Tibial artery (tissue), 4 donors: ENCODE results near the gene UGGT1.

ENCODE experiments used
- DNase-seq, 2 donors: peaks; one replicate each; pipeline ENCODE4 v3.0.0-alpha.2; 2019
- H3K27ac ChIP-seq, 2 donors: fragments of 200-600 bp; sonication (generic) in 1 of 2; 1 replicate in 1 of 2; 2 replicates in 1 of 2; pipeline ENCODE4 v1.5.1; 2018 to 2019; ENCODE audit warnings: mild to moderate bottlenecking in 1 of 2
- H3K27me3 ChIP-seq, 2 donors: fragments of 200-600 bp; sonication (generic) in 1 of 2; one replicate each; pipeline versions ENCODE4 v1.5.1 to v1.6.0; 2016 to 2019
- H3K36me3 ChIP-seq, 3 donors: fragments of 200-600 bp; sonication (generic) in 2 of 3; one replicate each; pipeline ENCODE4 v1.5.1; 2016 to 2019; ENCODE audit warnings: mild to moderate bottlenecking in 2 of 3
- H3K4me1 ChIP-seq, 4 donors: fragments of 200-600 bp; sonication (generic) in 2 of 4; 1 replicate in 3 of 4; 2 replicates in 1 of 4; pipeline ENCODE4 v1.5.1; 2016 to 2019
- H3K4me3 ChIP-seq, 2 donors: fragments of 200-600 bp; sonication (generic) in 1 of 2; 1 replicate in 1 of 2; 2 replicates in 1 of 2; pipeline ENCODE4 v1.5.1; 2018 to 2019; ENCODE audit warnings: mild to moderate bottlenecking in 2 of 2
- H3K9me3 ChIP-seq, 3 donors: fragments of 200-600 bp; sonication (generic) in 1 of 3; one replicate each; pipeline ENCODE4 v1.5.1; 2016 to 2019
- intact Hi-C: fragments of 100-400 bp; cut with DNase I; formaldehyde crosslinking; loops from one replicate; pipeline ENCODE4 v1.15.0; 2023; ENCODE audit warnings: low total_unique reads
- TF ChIP-seq, protein P1 (sequence below), 2 experiments: fragments of 200-600 bp in 1 of 2; fragments of 450-650 bp in 1 of 2; IDR thresholded peaks; one replicate each; pipeline ENCODE4 v1.5.1; 2017 to 2019; ENCODE audit warnings: antibody characterized with exemption in 2 of 2, mild to moderate bottlenecking in 1 of 2, moderate library complexity in 1 of 2

Gene UGGT1

DNA sequence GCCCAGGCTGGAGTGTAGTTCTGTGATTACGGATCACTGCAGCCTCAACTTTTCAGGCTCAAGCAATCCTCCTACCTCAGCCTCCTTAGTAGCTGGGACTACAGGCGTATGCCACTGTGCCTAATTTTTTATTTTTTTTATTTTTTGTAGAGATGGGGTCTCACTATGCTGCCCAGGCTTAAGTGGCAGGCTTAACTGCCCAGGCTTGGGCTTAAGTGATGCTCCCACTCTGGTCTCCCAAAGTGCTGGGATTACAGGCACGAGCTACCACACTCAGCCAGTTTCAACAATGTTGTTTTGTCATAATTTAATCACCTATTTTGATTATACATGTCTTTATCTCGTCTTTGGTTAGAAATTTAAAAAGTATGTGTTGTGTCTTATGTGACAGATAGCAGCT lies 18.2 kb downstream of the UGGT1 start:
- H3K36me3 ChIP-seq, result peaks cover 27 to 57% (median 35%) of the 10 kb centered on the region in 3 donors
- H3K27me3 ChIP-seq, result no peaks in the 10 kb centered on the region
- no peaks in the 10 kb centered on the region for H3K4me1 ChIP-seq
- no peaks in the 10 kb centered on the region for H3K9me3 ChIP-seq
- no peak overlapping the region for H3K4me3 ChIP-seq
- H3K27ac ChIP-seq, result no peak overlapping the region
- intact Hi-C loops, result no loop called here
- TF ChIP-seq, protein P1, sequence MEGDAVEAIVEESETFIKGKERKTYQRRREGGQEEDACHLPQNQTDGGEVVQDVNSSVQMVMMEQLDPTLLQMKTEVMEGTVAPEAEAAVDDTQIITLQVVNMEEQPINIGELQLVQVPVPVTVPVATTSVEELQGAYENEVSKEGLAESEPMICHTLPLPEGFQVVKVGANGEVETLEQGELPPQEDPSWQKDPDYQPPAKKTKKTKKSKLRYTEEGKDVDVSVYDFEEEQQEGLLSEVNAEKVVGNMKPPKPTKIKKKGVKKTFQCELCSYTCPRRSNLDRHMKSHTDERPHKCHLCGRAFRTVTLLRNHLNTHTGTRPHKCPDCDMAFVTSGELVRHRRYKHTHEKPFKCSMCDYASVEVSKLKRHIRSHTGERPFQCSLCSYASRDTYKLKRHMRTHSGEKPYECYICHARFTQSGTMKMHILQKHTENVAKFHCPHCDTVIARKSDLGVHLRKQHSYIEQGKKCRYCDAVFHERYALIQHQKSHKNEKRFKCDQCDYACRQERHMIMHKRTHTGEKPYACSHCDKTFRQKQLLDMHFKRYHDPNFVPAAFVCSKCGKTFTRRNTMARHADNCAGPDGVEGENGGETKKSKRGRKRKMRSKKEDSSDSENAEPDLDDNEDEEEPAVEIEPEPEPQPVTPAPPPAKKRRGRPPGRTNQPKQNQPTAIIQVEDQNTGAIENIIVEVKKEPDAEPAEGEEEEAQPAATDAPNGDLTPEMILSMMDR (IDR thresholded peaks at IDR 0.05), result no peak
- no peak for DNase-seq

DNA sequence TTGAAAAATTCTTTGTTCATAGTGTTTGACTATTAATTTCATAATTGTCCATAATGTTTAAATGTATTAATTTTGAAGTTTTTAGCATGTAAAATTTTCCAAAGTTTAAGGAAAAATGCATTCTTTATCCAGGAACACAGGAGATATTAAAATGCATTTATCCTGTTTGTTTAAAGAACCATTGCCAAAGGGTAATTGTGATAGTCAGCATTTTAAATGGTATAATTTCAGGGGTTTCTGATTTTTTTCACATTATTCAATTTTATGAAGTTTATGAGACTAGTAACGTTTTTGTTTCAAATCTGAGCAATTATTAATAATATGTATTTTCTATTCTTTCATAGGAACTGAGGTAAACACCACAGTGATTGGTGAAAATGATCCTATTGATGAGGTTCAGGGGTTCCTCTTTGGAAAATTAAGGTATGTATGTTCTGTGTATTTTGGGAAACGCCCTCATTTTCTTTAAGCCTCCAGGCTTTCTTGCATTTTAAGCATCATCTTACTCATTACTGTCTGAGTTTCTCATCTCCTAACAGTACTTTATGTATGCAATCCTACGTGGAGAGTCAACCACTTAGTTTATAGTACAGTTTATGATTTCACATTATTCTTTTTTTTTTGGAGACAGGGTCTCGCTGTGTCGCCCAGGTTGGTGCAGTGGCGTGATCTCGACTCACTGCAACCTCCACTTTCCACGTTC lies 25.1 kb downstream of the UGGT1 start:
- intact Hi-C loops, result no loop called here
- Histone ChIP-seq H3K9me3 (no peaks in the 10 kb centered on the region), H3K4me1 (no peaks in the 10 kb centered on the region), H3K4me3 (no peak overlapping the region), H3K36me3 (peaks cover 65 to 78% (median 68%) of the 10 kb centered on the region in 3 donors), H3K27ac (no peak overlapping the region), H3K27me3 (no peaks in the 10 kb centered on the region)
- TF ChIP-seq, protein P1 (IDR thresholded peaks at IDR 0.05), result no peak
- no peak for DNase-seq

DNA sequence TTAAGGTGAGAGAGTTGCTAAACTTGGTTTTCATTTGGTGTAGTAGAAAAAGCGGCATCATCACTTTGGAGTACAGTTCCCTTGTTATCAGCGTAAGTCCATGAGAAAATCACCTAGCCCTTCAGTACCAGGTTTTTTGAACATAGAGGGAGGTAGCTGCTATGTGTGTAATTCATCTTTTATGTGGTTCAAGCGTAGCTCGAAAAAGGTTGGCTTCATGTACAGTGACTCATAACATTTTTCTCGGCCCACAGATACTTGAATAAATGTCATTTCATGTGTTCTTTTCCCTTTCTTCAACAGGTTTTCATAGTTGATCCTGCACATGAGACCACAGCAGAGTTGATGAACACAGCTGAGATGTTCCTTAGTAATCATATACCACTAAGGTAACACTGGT lies 43.6 kb downstream of the UGGT1 start:
- no peaks in the 10 kb centered on the region for H3K9me3 ChIP-seq
- H3K4me3 ChIP-seq, result no peak overlapping the region
- H3K27me3 ChIP-seq, result no peaks in the 10 kb centered on the region
- TF ChIP-seq, protein P1 (IDR thresholded peaks at IDR 0.05), result no peak
- DNase-seq, result no peak
- intact Hi-C loops, result no loop called here
- H3K36me3 ChIP-seq, result peaks cover 80 to 89% (median 86%) of the 10 kb centered on the region in 3 donors
- no peaks in the 10 kb centered on the region for H3K4me1 ChIP-seq
- no peak overlapping the region for H3K27ac ChIP-seq

DNA sequence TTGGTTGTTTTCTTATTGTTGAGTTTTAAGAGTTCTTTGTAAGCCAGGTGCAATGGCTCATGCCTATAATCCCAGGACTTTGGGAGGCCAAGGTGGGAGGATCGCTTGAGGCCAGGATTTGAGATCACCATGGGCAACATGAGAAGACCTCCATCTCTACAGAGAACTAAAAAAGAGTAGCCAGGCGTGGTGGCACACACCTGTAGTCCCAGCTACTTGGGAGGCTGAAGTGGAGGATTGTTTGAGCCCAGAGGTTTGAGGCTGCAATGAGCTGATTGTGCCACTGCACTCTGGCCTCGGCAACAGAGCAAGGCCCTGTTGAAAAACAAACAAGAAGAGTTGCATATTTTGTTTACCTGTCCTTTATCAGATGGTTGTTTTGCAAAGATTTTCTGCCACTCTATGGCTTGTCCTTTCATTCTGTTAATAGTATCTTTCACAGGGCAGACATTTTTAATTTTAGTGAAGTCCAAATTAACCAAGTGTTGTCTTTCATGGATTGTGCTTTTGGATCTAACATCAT lies 46.2 kb downstream of the UGGT1 start:
- no peak for DNase-seq
- H3K27me3 ChIP-seq, result no peaks in the 10 kb centered on the region

DNA sequence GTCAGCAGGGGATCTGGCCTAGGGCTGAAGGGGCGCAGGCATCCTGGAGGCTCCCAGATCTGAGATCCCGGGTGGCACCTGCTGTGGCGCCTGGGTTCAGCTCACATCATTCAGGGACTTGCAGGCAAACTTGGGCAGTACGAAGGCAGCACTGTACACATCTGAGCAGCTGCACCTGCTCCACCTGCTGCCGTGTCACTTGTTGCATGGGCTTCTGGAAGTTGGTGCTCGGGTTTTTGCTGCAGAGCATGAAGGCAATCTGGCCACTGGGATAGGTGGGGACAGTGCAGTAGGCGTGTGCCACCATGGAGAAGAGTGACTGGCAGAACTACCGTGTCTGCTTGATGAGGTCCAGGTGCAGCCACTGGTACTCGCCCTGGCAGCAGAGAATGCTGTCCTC lies 48.6 kb downstream of the UGGT1 start:
- Histone ChIP-seq H3K4me3 (no peak overlapping the region), H3K27ac (no peak overlapping the region), H3K9me3 (no peaks in the 10 kb centered on the region), H3K36me3 (peaks cover 51 to 83% (median 56%) of the 10 kb centered on the region in 3 donors), H3K27me3 (no peaks in the 10 kb centered on the region), H3K4me1 (no peaks in the 10 kb centered on the region)
- intact Hi-C loops, result no loop called here
- DNase-seq, result no peak
- TF ChIP-seq, protein P1 (IDR thresholded peaks at IDR 0.05), result no peak

More for the DNA sequence above, 46.2 kb downstream of the UGGT1 start:
- Histone ChIP-seq H3K4me1 (no peaks in the 10 kb centered on the region), H3K4me3 (no peak overlapping the region), H3K9me3 (no peaks in the 10 kb centered on the region), H3K36me3 (peaks cover 70 to 89% (median 75%) of the 10 kb centered on the region in 3 donors), H3K27ac (no peak overlapping the region)
- TF ChIP-seq, protein P1 (IDR thresholded peaks at IDR 0.05), result no peak
- intact Hi-C loops, result no loop called here
